ENCODE data around the gene SFTPD. TPM values are rescaled to one million over a fixed set of nuclear protein-coding genes. Genes with fewer than 3 reads are reported as not detected.
"Not testable (repeated sequence)": the region's sequence is repeated elsewhere in the genome, so short reads cannot be mapped to it uniquely, and the experiment has no call there.

SFTPD gene
- total RNA-seq, 3 donors from 2014 or later: 0.35 TPM; not detected in 2

- intact Hi-C loops (cut with DNase I, micrococcal nuclease): no loop called here
- no peaks in the 10 kb centered on the region for H3K36me3 ChIP-seq (ENCODE audit: low read depth)
- no peaks in the 10 kb centered on the region for H3K9me3 ChIP-seq
- H3K4me1 ChIP-seq (ENCODE audit: low read depth): no peaks in the 10 kb centered on the region
- no peak overlapping the region for H3K4me3 ChIP-seq
- ATAC-seq: no peak
- no peak for DNase-seq
- TF ChIP-seq CTCF (IDR thresholded peaks at IDR 0.05): no peak
Observed at GRCh38 chr10:79898597-79899325, 50.1 kb downstream of the SFTPD start.

GRCh38 chr10:79892896-79893295, 56.0 kb downstream of the SFTPD start:
- H3K9me3 ChIP-seq; H3K4me3 ChIP-seq; ATAC-seq; H3K36me3 ChIP-seq (ENCODE audit: low read depth); intact Hi-C loops (cut with DNase I, micrococcal nuclease); H3K4me1 ChIP-seq (ENCODE audit: low read depth); DNase-seq: not testable (repeated sequence)

- ATAC-seq (no peak), DNase-seq (no peak)
Observed at GRCh38 chr10:79890469-79890868, 58.4 kb downstream of the SFTPD start.

GRCh38 chr10:79888984-79889383, 59.9 kb downstream of the SFTPD start:
- DNase-seq; H3K4me1 ChIP-seq (ENCODE audit: low read depth); H3K9me3 ChIP-seq; intact Hi-C loops (cut with DNase I, micrococcal nuclease); ATAC-seq; H3K36me3 ChIP-seq (ENCODE audit: low read depth); H3K4me3 ChIP-seq: not testable (repeated sequence)

More at GRCh38 chr10:79890469-79890868, 58.4 kb downstream of the SFTPD start:
- intact Hi-C loops (cut with DNase I, micrococcal nuclease): no loop called here
- Histone ChIP-seq H3K9me3 (no peaks in the 10 kb centered on the region), H3K4me1 (ENCODE audit: low read depth) (no peaks in the 10 kb centered on the region), H3K4me3 (no peak overlapping the region), H3K36me3 (ENCODE audit: low read depth) (no peaks in the 10 kb centered on the region)
- TF ChIP-seq CTCF (IDR thresholded peaks at IDR 0.05): no peak

Other genes starting within 250 kb of the SFTPD start
- 1 to 10 TPM in 2 of 3 donors, under 1 TPM in 1; 0.87 to 2.8 (median 1.0) TPM for gene NUTM2B, start 245.9 kb downstream of the SFTPD start, total RNA-seq
- under 1 TPM in 1 of 3 donors, not detected in 2; 0.24 TPM for gene NUTM2E, start 122.4 kb downstream of the SFTPD start, total RNA-seq
- gene TMEM254, start 129.6 kb upstream of the SFTPD start, total RNA-seq: 10 to 100 TPM; 17.2 to 34.5 (median 26.9) TPM
- 10 to 100 TPM in 2 of 3 donors, 1 to 10 TPM in 1; 3.2 to 15.1 (median 11.8) TPM for gene PLAC9, start 183.6 kb upstream of the SFTPD start, total RNA-seq

Measured in mucosa of descending colon (tissue), 3 donors.